Medulla oblongata (tissue), 1 donor: ENCODE results near the gene MRPL12.
A peak's percentile ranks its signal among the peaks of the same experiment; 100 is the strongest.
"Not testable (repeated sequence)": the region's sequence is repeated elsewhere in the genome, so short reads cannot be mapped to it uniquely, and the experiment has no call there.

Experiments used
- DNase-seq: peaks from one replicate; pipeline ENCODE4 v3.0.0-alpha.2; 2015; ENCODE audit errors: extremely low spot score

MRPL12 gene

DNA sequence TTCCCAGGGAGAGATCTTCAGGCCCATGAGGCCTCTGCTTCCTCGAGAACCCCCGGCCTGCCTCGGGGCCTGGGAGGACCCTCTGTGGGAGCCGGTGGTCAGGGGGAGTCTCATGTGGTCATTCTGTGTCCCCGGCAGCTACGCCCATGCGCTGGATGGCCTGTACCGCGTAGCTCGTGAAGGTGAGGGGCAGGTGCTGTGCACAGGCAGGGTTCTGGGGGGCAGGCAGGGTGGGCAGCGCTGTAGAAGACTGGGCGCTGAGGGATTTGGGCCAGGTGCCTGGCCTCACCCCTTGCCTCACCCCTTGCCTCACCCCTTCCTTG, 13.5 kb downstream of the MRPL12 start:
- no peak for DNase-seq

DNA sequence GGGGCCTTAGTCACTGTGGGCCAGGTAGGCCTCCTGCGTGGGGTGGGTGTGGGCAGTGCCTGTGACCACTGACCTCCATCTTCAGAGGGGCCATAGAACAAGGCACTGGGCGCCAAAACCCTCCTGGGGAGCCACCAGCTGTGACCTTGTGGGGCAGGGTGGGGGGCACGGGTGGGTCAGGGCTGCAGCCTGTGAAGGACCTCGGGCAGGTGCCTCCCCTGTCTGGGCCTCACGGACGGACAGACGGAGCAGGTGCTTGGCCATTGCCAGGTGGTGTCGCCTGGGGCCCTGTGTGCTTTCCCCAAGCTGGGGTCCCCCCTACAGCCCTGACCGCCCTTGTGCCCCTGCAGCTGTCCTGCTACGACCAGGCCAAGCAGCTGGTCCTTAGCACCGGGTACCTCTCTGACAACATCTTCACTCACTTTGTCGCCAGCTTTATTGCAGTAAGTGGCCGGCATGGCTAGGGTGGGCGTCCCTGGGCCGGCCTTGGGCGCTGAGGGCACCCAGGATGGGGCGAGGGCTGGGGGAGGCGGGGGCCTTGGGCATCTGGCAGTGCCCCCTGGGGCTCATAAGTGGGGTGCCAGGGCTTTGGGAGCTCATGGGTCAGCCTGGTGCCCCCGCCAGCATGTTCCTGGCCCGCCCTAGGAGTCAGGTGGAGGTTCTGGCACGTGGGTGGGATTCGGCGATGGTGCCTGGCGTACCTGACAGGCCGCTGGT, 14.0 kb downstream of the MRPL12 start:
- DNase-seq = no peak

DNA sequence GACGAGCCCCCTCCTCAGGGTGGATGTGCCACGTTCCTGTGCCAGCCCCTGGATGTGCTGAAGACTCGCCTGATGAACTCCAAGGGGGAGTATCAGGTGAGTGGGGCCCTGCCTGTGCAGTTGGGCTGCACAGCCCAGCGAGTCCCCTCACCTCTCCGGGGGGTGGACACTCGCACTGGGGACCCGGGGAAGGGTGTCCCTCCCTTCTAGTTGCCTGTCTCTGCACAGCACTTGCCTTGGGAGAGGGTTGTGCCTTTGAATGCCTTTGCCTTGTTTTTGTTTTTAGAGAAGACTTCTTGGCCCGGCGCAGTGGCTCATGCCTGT, 14.6 kb downstream of the MRPL12 start:
- DNase-seq = no peak

DNA sequence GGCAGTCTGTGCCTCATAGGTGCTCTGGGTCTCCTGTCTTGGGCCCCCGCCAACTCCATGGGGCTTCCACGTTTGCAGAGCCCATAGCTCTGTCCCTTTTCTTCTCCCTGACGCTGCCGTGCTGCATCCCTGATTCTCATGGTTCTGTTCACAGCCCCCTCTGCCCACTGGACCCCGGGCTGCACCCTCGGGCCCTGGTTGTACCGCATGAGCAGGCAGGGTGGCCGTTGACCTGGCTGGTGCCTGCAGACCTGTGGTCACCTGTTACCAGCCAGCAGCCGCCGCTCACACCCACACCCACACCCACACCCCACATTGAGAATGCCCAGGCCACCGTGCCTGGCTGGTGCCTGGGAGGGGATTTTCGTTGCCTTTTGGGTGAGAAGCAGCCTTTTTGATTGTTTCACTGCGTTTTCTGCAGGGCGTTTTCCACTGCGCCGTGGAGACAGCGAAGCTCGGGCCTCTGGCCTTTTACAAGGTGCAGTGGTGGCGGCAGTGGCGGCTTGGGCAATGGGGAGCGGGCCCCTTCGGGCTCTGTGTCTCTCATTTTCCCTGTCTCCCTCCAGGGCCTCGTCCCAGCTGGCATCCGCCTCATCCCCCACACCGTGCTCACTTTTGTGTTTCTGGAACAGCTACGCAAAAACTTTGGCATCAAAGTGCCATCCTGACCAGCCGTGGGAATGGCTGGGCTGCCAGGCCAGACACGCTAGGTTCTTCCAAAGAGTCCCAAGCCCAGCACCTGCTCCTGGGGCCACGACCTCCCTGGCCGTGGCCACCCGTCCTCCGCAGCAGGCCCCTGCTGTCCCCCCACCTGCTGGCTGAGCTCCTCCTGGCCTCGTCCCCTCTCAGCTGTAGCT, 16.5 kb downstream of the MRPL12 start:
- no peak for DNase-seq

DNA sequence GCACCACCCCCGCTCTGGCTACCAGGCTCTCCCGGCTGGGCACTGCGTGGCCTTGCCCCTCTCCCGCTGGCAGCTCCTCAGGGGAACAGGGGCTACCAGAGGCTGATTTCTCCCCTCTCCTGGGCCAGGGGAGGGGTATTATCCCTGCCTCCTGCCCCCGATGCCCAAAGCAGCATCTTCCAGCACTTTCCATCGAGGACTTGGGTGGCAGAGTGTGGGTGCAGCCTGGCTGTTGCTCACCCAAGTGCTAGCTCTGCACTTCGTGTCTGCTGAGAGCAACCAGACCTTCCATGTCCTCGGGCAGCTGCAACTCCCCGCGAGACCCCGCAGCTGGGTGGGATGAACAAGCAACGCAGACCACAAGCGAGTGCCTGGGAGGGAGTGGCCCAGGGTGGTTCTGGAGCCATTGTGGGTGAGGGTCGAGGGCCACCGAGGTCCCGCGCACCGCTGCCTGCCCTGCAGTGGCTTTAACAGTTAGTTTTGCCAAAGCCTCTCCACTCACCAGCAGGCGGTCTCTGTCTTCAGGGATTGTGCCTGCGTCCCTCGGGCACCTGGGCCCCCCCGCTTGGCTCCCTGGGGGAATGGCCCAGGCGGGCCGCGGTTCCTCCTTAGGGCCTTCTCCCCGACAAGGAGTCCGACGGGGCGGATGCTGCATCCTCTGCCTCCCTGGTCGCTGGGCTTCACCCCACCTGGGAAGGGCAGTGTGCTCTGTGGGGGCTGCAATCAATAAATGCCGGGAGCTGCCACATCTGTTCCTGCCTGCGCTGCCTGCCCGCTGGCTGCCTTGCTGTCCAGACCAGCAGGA, 17.3 kb downstream of the MRPL12 start:
- no peak for DNase-seq

DNA sequence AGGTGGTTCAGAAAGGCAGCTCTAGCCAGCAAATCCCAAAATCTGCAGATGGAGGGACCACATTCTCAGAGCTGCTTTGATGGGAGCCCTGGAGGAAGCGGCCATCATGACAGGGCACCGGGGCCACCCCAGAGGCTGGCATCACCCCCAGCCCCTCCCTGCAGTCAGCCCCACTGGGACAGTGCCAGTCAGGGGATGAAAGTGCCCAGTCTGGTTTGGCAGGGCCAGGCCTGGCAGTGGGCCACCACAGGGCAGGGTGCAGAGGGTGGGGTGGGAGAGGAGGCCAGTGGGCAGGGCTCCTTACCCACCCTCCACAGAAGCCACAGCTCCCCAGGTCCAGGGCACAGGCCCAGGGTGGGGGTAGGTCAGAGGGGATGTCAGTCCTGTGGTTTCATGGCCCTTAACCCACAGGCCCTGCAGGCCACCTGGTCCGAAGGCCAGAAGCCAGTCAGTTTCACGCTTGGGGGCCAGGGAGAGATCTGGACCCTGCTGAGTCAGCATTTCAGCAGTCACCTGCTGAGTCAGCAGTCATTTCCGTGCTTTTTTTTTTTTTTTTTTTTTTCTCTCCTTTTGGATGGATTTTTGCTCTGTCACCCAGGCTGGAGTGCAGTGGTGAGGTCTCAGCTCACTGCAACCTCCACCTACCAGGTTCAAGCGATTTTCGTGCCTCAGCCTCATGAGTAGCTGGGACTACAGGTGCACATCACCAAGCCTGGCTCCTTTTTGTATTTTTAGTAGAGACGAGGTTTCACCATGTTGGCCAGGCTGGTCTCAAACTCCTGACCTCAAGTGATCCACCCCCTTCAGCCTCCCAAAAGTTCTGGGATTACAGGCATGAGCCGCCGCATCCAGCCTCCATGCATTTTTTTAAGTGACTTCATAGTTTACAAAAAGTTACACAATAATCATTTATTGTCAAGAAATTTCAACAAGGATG, 19.3 kb downstream of the MRPL12 start:
- peak; percentile 45 for DNase-seq

DNA sequence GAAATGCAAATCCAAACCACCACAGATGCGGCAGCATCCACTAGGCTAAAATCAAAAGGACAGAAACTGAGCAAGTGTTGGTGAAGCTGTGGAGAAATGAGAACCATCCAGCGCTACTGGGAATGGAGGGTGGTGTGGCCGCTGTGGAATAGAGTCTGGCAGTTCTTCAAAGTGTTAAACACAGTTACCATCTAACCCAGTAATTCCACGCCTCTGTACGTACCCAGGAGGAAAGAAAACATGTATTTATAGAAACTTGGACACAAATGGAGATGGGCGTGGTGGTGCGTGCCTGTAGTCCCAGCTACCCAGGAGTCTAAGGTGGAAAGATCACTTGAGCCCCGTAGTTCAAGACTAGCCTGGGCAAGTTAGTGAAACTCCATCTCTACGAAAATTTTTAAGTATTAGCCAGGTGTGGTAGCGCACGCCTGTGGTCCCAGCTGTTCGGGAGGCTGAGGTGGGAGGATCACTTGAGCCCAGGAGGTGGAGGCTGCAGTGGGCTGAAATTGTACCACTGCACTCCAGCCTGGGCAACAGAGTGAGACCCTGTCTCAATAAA, 20.6 kb downstream of the MRPL12 start:
- DNase-seq = no peak

DNA sequence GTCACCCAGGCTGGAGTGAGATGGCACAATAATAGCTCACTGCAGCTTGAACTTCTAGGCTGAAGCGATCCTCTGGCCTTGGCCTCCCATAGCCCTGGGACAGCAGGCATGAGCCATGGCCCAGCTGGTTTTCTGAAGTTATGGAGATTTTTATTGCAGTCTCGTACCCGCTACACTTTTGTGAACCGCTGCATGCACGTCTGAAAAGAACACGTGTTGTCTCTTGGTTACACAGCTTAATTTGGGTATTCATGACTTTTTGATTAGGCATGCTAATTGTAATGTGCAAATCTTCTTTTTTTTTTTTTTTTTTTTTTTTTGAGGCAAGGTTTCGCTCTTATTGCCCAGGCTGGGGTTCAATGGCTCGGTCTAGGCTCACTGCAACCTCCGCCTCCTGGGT, 22.3 kb downstream of the MRPL12 start:
- DNase-seq = no peak

DNA sequence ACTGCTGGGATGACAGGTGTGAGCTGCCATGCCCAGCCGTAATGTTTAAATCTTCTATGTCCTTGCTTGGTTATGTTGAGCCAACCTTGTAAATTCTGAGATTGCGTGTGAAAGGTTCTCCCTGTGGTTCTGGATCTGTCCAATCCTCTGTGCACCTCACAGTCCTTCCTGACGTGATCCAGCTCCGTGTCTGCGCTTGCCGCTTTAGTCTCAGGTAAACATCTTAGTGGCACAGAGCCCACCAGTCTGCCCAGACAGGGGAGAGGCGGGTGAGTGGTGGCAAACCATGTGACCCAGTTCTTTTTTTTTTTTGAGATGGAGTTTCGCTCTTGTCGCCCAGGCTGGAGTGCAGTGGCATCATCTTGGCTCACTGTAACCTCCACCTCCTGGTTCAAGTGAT, 22.8 kb downstream of the MRPL12 start:
- no peak for DNase-seq

DNA sequence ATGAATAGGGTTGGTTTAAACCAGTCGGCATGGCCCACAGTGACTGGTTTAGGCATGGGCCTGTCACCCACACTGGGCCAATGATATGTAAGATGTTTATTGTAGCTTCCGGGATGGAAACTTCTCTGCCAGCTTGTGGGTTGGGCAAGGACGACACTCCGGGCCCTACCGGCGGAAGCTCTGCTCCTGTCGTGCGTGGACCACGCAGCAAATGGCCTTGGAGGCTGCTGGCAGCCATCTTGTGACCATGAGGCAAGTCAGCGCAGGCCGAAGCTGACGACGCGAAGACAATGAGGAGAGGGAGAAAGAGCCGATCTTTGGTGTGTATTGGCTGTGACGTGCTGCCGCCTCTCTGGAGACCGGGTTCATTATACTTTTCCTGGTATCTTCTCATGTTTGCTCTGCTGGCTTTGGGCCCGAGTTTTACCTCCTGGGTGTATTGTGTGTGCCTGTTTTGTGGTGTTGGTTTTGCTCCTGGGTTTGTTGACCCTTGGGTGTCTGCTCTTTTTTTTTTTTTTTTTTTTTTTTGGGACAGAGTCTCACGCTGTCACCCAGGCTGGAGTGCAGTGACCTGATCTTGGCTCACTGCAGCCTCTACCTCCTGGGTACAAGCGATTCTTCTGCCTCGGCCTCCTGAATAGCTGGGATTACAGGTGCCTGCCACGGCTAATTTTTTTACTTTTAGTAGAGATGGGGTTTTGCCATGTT, 24.3 kb downstream of the MRPL12 start:
- no peak for DNase-seq

DNA sequence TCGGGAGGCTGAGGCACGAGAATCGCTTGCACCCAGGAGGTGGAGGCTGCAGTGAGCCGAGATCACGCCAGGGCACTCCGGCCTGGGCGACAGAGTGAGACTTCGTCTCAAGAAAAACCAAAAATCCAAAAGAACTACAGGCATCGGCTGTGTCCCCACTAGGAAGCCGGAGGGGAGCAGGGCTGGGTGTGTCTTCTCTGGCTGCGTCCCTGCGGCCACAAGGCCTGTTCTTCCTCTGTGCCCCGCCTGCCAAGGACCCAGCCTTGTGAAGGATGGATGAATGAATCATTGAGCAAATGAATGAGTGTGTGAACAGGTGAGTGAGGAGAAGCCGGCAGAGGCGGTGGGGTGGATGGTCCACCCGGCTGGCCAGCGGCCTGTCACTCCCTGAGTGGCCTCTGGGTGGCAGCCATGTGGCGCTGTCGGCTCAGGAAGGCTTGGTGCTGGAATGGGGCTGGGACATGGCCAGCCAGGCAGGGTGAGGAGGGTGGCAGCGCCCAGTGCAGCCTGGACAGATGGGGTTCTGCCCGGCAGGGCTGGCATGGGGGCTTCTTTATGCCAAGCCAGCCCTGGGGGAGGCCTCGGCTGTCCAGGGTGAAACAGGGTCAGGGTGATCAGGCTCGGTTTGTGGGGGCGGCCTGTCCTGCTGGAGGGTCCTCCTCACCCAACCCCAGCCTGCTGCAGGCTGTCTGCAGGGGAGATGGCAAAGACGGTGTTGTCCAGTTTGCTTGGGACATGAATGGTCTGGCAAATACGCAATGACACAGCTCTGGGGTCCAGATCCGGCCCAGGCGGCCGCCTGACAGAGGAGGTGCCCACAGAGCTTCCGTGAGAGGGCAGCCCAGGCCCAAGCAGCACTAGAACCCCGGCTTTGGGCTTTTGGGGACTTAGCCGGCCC, 30.6 kb downstream of the MRPL12 start:
- peak; percentile 85 for DNase-seq

DNA sequence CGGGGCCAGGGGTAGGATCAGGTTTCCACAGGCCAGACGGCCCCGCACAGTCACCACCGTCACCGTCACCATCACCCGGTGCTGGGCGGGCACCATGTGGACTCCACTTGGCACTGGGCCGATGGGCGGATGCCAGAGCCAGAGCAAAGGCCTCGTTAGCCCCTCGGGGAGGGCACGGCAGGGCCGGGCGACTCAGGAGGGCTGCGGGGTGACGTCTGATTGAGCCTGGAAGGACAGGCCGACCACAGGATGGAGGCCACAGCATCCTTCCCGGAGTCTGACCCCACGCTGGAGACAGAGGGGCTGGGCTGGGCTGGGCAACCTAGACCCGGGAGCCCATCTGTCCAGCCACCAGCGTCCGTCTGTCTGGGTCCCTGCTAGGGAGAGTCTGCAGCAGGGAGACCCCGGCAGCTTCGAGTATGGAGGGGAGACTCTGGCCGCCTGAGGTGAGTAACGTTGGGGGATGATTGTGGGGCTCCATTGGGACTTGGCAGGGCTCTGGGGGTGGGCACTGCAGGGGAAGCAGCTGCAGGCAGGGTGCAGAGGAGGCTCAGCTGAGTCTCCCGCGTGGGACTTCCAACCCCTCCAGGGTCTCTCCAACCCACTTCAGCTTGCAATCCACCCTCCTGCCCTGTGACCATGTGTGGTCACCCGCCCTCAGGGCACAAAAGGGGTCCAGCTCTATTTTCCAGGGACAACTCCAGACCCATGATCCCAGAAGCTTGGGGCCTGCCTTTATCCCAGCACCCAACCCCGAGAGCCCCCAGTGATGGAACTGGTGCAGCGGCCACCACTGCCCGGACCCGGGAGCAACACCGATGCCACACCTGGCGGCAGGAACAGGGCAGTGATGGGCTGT, 31.5 kb downstream of the MRPL12 start:
- DNase-seq = no peak

DNA sequence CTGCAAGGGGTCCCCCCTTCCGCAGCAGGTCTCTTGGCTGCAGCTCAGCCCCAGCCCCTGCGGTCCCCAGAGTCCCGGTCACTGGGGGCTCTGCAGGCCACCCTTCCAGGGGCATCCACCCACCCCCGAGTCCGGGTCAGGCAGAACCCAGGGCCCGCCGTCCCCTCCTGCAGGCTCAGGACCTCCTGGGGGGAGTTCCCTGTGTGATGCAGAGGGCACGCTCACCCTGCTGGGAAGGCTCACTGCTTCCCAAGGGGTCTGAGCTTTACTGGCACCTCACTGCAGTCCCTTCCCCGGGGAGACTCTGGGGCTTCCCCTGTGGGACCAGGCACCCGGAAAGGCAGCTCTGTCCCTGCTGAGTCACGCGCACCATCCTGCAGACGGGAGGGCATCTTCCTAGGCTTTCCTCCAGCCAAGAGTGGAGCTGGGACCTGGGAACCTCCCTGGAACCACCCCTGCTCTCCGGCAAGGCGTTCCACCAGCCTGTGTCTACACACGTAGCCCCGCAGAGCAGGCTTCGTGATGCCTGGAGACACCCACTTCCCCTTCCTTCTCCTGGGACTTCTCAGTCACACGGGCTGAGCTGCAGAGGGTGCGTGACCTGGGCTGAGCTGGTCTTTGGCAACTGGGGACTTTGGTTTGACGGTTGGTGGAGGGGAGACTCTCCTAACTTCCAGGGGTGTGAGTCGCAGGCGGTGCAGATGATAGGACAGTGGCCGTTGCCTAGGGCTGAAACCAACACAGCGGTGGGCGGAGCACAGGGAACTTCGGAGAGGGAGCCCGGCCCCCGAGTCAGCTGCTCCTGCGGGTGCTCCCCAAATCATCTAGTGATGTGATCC, 32.3 kb downstream of the MRPL12 start:
- peak; percentile 46 for DNase-seq

DNA sequence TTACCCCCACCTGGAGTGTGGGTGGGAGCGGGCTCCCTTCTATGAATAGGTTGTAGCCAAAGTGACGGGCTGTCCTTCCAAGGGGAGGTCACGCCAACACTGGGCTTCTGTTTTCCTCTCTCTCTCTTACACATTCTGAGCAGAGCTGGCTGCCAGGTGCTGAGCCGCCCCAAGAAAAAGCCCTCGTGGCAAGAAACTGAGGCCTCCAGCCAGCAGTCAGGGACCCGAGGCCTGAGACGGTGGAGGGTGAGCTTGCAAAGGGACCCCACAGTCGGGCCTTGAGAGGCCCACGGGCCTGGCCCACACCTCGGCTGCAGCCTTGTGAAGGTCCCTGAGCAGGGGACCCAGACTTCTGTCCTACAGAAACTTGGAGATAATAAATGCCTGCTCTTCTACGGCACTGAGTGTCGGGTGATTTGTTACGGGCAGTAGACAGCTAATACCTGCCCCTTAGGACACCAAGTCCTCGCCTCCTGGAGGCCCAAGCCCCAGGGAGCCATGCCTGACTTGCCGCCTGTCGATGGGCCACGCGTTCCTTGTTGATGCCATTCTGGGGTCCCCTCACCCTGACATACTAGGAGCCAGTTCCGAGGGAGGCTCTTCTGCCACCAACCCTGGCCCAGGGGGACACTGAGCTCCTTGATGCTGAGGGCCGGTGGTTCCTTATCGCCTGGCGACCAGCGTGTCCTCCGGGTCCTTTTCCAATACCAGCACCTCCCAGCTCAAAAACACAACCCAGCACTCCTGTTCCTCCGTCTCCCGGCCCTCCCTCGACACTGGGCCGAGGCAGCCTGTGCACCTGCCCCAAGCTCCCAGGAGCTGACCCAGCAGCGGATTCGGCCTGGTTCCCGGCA, 35.0 kb downstream of the MRPL12 start:
- DNase-seq = no peak

DNA sequence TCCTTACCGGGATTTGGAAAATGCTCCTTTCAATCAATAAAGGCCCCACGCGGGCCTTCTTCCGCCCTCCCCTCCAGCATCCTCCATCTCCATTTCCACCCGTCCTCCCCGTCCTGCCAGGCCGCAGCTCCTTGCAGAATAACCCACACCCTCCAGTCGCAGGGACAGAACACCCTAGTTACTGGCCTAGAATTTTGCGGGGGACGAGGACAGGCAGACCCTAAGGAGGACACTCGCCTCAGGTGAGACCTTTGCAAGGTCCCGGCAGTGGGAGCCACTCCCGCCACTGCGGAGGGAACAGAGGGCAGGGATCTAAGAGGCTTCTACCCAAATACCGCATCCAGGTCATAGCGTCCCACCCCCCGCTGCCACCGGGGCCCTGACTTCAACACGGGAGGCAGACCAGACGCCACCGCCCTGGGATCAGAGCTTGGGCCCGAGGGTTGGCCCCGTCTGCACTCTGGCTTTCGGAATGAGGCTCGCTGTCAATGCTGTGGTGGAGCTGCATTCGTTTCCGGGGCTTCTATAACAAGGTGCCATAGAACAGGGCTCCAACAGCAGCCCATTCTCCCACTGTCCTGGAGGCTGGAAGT, 35.7 kb downstream of the MRPL12 start:
- DNase-seq = no peak

DNA sequence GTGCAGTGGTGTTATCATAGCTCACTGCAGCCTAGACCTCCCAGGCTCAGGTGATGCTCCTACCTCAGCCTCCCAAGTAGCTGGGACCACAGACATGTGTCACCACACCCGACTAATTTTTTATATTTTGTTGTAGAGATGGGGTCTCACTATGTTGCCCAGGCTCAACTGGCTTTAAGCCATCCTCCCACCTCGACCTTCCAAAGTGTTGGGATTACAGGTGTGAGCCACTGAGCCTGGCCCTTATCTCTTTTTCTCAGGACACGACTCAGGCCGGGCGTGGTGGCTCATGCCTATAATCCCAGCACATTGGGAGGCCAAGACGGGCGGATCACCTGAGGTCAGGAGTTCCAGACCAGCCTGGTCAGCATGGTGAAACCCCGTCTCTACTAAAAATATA, 36.4 kb downstream of the MRPL12 start:
- not testable (repeated sequence) for DNase-seq
